Epidermal melanocyte (primary cell): ENCODE results near the gene POLA2.

Source experiments
- DNase-seq: peaks from one replicate; pipeline ENCODE4 v3.0.0; 2011; ENCODE audit warnings: low spot score; ENCODE audit not compliant: insufficient read length

Gene POLA2

DNA sequence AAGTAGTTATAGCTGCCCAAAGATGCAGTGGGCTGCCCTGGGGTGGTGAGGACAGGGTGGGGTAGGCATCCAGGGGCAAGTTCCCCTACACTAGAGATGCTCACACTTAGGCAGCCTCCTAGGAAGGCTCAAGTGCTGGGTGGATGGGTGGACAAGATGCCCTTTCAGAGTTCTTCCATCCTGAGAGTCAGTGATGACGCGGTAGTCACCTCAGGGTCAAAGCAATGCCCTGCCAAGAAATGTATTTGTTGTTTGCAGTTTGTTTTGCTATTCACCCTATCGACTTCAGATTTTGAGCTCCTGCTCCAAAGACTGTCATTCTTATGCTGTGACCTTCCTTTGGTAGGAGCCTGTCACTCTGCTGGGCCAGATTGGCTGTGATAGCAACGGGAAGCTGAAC lies 18.9 kb downstream of the POLA2 start:
- DNase-seq = no peak

DNA sequence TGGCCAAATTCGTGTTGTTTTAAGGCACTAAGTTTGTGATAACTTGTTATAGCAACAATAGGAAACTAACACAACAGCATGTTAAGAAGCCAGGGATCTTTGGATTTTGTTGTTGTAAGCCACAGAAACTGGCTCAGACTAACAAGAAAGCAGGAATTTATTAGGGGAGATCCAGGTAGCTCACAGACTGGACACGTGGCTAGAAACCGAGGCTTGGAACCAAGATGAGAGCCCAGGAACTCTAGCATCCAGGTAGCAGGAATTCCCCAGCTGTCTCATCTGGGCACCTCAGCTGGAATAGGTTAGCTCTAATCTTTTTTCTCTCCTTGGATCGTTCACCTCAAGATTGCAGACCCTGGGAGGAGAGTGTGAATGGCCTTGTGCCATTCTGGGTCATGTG lies 24.9 kb downstream of the POLA2 start:
- DNase-seq = no peak

DNA sequence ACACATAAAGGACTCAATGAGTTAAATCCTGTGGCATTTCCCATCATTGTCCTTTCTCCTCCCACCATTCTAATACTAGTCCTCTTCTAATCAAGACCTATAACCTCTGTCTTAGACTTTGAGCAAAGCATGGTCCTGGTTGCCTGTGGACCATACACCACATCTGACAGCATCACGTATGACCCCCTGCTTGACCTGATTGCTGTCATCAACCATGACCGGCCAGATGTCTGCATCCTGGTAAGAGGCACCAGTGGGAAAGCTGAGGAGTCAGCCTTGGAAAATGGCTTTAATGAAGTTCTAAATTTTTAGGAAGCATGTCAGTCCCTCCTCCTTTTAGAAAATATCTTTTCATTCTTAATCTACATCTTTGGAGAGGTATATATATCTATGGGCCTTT lies 25.8 kb downstream of the POLA2 start:
- no peak for DNase-seq

- DNase-seq = no peak
These were observed 27.2 kb downstream of the POLA2 start for GRCh38 chr11:65288706-65289536.

GRCh38 chr11:65290448-65291165 lies 28.8 kb downstream of the POLA2 start:
- DNase-seq = peak; percentile 52

- no peak for DNase-seq
These were observed 29.9 kb downstream of the POLA2 start for GRCh38 chr11:65291613-65292012.

GRCh38 chr11:65292890-65293289 lies 31.1 kb downstream of the POLA2 start:
- DNase-seq = no peak

GRCh38 chr11:65293909-65294381 lies 32.2 kb downstream of the POLA2 start:
- DNase-seq = no peak

- no peak for DNase-seq
These were observed 33.2 kb downstream of the POLA2 start for GRCh38 chr11:65295001-65295400.

- no peak for DNase-seq
These were observed 34.0 kb downstream of the POLA2 start for GRCh38 chr11:65295571-65296341.

DNA sequence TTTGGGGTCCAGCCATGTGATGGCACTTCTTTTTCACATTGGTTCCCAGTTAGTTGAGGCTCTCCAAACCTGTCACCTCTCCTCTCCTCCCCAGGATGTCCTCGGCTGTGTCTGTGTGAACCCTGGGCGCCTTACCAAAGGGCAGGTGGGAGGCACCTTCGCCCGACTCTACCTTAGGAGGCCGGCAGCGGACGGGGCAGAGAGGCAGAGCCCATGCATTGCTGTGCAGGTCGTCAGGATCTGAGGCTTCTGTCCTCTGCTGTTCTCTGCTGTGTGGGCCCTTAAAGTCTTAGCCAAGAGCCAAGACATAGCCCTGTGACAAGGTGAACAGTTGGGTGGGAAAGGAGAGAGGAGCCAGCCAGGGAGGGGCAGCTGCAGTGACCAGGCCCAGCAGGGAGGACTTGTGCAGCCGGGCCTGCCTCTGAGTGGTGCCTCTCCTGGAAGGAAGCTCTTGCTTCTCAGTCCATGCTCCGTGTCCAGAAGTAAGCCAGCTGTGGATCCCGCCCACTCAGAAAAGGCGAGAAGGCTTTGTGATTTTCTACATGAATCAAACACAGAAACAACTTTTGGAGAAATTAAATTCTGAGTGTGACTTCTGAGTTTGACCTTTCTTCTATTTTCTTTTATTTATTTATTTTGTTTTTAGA lies 35.4 kb downstream of the POLA2 start:
- DNase-seq = no peak

DNA sequence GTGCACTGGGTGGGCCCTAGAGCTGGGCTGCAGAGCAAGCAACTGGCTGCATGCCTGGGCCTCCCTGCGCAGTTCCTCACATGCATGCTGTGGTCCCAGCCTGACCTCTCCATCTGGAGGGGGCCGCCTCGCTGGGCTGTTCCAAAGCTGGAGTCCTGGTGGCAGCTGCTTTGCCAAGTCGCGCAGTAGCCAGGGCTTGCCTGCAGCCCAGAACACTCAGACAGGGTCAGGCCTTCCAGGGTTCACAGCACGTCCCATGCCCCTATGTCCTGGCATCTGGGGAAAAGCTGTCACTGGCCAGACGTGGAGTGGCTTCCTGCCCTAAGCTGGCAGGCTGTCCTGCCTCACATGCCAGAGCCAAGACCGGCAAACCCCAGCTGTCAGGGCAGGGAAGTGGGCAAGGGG lies 36.4 kb downstream of the POLA2 start:
- no peak for DNase-seq

DNA sequence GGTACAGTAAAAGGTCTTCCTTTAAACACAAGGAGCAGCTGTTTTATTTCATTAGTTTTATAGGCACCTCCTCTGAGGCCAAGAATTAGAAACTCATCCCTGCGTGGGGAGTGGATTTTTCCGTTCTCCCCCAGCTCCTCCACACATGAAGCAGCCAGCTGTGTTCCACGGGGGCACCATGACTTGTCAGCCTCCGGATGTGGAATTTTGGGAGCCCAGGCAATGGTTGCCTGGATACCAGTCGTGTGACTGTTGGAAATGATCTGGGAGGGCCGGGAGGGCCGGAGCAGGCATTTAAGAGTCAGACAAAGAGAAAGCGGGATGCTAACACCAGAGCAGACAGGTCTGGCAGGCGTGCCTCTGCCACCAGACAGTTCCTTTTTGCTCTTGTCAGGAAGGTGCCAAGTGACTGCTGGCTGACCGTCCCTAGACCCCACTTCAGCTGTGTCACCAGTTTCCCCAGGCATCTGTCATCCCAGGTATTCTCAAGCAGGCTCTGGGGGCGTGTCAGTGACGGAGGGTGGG lies 37.0 kb downstream of the POLA2 start:
- no peak for DNase-seq

DNA sequence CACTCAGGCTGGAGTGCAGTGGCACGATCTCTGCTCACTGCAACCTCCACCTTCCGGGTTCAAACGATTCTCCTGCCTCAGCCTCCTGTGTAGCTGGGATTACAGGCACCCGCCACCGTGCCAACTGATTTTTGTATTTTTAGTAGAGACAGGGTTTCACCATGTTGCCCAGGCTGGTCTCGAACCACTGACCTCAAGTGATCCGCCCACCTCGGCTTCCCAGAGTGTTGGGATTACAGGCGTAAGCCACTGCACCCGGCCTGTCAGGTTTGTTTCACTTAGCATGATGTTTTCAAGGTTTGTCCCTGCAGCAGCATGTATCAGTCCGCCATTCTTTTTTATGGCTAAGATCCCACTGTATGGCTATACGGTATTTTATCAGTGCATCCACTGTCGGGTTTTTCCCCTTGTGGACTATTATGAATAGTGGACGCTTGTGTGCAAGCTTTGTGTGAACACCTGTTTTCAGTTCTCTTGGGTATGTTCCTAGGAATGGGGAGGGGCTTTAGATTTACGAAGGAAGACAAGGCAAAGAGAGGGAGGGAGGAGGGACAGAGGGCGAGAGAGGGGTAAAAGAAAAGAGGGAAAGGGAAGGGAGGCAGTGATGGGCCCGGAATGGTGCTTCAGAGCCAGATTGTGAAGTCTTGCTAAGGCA lies 39.0 kb downstream of the POLA2 start:
- no peak for DNase-seq

GRCh38 chr11:65301491-65302329 lies 39.9 kb downstream of the POLA2 start:
- DNase-seq = no peak

DNA sequence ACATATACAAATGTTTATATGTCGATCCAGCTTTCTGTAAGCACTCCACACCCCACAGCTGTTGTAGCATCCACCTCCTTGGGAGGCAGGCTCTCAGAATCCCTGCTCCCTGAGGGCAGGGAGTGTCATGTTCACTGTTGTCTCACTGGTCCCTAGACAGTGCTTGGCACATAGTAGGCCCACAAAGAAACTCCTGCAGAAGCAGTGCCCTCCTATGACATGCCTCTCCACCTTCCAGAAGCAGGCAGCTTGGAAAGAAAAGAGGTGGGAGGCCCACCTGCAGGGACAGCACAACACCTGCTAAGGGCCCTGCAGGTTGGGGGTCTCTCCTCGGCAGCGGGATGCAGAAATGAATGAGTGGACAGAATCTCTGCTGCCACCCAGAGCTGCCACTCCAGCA lies 41.8 kb downstream of the POLA2 start:
- no peak for DNase-seq

DNA sequence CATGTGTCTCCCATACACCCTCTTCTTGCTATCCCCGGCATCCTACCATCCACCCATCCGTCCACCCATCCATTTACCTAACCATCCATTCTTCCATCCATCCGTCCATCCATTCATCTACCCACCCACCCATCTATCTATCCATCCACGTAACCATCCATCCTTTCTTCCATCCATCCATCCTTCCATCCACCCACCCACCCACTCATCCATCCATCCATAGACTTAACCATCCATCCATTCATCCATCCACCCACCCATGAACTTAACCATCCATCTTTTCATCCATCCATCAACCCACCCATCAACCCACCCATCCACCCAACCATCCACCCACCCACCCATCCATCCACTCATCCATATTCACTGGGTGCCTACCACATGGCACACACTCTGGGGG lies 42.3 kb downstream of the POLA2 start:
- DNase-seq = no peak

- no peak for DNase-seq
These were observed 42.9 kb downstream of the POLA2 start for GRCh38 chr11:65304613-65305012.

DNA sequence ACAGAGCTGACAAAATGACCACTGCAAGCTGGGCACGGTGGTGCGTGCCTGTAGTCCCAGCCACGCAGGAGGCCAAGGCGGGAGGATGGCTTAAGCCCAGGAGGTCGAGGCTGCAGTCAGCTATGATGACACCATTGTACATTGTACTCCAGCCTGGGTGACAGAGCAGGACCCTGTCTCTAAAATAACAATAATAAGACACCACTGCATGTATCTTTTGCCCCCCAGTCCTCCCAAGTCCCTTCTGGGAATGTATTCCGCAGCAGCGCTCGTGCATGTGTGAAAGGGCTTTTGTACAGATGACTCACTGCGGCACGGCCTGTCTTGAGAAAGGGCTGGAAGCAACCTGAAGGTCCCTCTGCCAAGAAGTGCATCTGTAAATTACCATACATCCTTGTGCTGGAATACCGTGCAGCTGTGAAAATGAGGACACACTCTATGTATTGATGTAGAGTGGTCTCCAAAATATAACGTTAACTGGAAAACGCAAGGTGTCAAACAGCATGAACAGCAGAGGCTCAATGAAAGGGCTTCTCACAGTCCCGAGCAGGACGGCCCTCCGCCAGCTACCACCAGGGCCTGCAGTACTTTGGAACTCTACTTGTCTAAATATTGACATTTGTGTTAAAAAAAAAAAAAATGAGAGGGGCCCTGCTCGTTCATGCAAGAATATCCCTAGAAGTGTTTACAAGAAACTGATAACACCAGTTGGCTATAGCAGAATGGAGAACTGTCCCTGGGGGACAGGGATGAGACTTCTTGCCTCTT lies 43.9 kb downstream of the POLA2 start:
- DNase-seq = no peak
